ENCODE data around the gene OMP.

The OMP gene

GRCh38 chr11:77123591-77123990 is 21.0 kb downstream of the OMP start:
- no peak for DNase-seq (ENCODE audit: low read depth)

- DNase-seq (ENCODE audit: low read depth), result no peak
Observed at GRCh38 chr11:77124041-77124440, 21.4 kb downstream of the OMP start.

GRCh38 chr11:77124488-77124887 is 21.8 kb downstream of the OMP start:
- DNase-seq (ENCODE audit: low read depth), result no peak

GRCh38 chr11:77125191-77125590 is 22.6 kb downstream of the OMP start:
- DNase-seq (ENCODE audit: low read depth), result no peak

GRCh38 chr11:77125695-77126094 is 23.1 kb downstream of the OMP start:
- DNase-seq (ENCODE audit: low read depth), result no peak

- no peak for DNase-seq (ENCODE audit: low read depth)
Observed at GRCh38 chr11:77126156-77126775, 23.6 kb downstream of the OMP start.

- no peak for DNase-seq (ENCODE audit: low read depth)
Observed at GRCh38 chr11:77126861-77127234, 24.2 kb downstream of the OMP start.

GRCh38 chr11:77127235-77127911 is 24.7 kb downstream of the OMP start:
- peak; percentile 59 for DNase-seq (ENCODE audit: low read depth)

- peak; percentile 34 for DNase-seq (ENCODE audit: low read depth)
Observed at GRCh38 chr11:77127920-77128691, 25.5 kb downstream of the OMP start, which contains the start of gene MYO7A. TSS of gene MYO7A (plus strand) at chr11:77128246. CDS start at chr11:77130635, 2,389 bp downstream.

- no peak for DNase-seq (ENCODE audit: low read depth)
Observed at GRCh38 chr11:77129069-77129841, 26.6 kb downstream of the OMP start.

GRCh38 chr11:77129842-77130756 is 27.5 kb downstream of the OMP start:
- DNase-seq (ENCODE audit: low read depth), result no peak

GRCh38 chr11:77130763-77131513 is 28.3 kb downstream of the OMP start:
- DNase-seq (ENCODE audit: low read depth), result peak; percentile 32

GRCh38 chr11:77131560-77131959 is 28.9 kb downstream of the OMP start:
- no peak for DNase-seq (ENCODE audit: low read depth)

- peak; percentile 30 for DNase-seq (ENCODE audit: low read depth)
Observed at GRCh38 chr11:77135069-77135468, 32.4 kb downstream of the OMP start.

- peak; percentile 82 for DNase-seq (ENCODE audit: low read depth)
Observed at GRCh38 chr11:77136074-77136473, 33.4 kb downstream of the OMP start.

GRCh38 chr11:77136784-77137420 is 34.3 kb downstream of the OMP start:
- DNase-seq (ENCODE audit: low read depth), result no peak

GRCh38 chr11:77137421-77137820 is 34.8 kb downstream of the OMP start:
- DNase-seq (ENCODE audit: low read depth), result no peak

- DNase-seq (ENCODE audit: low read depth), result no peak
Observed at GRCh38 chr11:77138106-77138649, 35.5 kb downstream of the OMP start.

GRCh38 chr11:77139201-77139600 is 36.6 kb downstream of the OMP start:
- DNase-seq (ENCODE audit: low read depth), result no peak
